HL-60/S4 treated with retinoic acid at 250 ng/mL for 4 days and 3 days (cell line): ENCODE results near the gene VGLL3.

Source experiments
- in situ Hi-C: fragments of 300-500 bp; cut with MboI; formaldehyde crosslinking; loops from 2 replicates; pipeline ENCODE4 v1.7.0; 2022; ENCODE audit warnings: low sequenced_read_pairs

VGLL3 gene

GRCh38 chr3:86951322-86951721 lies 39.6 kb downstream of the VGLL3 start:
- in situ Hi-C loops: no loop called here

GRCh38 chr3:86950717-86951116 lies 40.2 kb downstream of the VGLL3 start:
- in situ Hi-C loops: no loop called here

DNA sequence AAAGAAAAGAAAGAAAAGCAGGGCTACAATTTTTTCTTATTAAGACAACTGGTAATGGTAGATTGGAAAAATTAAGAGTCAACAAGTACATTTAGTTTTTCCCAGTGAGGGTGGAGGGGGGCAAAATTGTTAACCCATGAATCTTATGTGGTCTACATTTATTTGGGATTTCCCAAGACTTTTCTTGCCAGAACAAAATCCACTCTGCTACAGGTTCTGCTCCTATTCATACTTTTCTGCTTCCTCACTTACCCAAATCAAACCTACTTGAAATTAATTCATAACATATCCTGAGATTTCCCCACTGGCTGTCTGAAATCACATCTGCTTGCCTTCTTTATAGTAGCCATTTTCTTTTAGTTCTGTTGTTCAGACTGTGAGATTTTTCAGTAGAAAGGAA lies 41.1 kb downstream of the VGLL3 start:
- in situ Hi-C loops: no loop called here

DNA sequence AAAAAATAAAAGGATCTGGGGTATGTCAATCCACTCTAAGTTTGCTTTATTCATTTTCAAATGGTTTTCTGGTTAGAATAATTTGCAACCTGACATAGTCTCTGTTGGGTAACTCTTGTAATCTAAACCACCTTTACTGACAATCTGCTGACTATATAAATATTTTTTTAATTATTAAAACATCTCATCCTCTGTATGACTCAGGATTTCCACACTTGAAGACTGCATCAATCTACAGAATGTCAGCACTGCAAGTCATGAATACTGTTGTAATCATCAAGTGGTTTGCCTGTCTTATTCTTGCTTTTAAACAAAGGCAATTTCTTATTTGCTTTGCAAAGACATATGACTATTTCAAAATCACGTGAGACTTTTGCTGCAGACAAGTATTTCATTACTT lies 42.1 kb downstream of the VGLL3 start:
- in situ Hi-C loops: no loop called here

DNA sequence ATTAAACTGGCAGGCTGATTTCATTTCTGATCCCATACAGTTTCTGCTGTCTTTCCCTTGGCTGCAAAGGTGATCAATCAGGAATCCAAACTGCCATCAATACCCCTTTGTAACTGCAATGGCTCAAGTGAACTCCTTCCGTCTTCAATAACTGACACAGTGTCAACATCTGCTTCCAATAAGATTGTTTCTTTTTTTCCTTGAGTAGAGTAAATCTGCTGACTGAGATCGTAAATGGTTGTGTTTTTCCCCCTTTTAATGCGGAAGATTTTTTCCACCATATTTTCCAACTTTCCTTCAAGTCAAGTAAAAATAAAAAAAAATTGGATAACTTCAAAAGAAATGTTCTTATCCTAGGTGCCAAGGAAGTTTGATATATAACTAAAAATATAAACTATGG lies 48.7 kb downstream of the VGLL3 start:
- in situ Hi-C loops: no loop called here

DNA sequence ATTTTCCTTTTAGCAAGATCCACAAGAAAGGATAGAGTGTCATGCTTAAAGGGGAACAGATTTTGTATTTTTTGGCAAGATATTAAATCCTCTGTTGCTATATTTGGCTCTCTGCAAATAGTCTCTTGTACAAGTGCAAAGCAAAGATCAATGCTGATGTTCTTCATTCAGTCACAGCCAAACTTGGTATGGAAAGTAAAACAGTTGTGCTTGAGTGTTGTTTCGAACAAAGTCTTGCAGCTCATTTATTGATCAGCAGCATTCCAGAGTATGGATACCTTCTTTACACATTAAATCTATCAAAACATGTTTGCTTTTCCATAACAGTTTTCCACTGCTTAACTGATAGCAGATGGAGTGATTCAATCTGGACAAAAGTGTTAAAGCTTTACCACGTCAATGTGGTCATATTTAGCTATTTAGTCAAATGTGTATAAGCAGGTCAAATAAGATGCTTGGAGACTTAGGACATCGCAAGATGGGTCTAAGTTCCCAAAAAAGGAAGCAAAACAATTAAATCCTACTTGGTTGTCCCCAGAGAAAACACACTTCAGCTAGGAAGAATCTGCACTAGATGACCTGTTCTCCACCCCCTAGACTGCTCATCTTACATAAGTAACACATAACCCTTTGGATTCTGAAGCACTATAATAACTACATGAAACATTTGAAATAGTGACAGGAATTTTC lies 52.4 kb downstream of the VGLL3 start:
- in situ Hi-C loops: no loop called here

- in situ Hi-C loops: no loop called here
These were observed 53.6 kb downstream of the VGLL3 start for GRCh38 chr3:86937306-86937791.

GRCh38 chr3:86934851-86935250 lies 56.1 kb downstream of the VGLL3 start:
- in situ Hi-C loops: no loop called here

- in situ Hi-C loops: no loop called here
These were observed 60.1 kb downstream of the VGLL3 start for GRCh38 chr3:86930831-86931230.

DNA sequence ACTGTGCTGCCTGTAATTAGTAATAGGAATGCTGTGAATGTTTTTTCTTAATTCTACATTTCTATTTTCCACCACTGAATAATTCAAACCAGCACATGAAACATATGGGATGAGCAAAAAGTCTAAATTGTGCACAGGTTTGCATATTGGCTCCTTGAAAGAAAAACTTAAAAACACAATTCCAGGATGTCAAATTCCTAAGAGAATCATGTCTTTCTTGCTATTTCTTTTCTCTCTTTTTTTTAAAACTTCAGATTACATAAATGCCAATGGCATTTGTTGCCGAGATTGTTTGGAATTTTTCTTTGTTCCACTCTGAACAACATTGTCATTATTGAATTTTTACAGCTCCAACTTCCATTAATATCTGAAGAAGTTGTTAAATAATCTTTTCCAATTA lies 60.8 kb downstream of the VGLL3 start:
- in situ Hi-C loops: no loop called here

- in situ Hi-C loops: no loop called here
These were observed 61.9 kb downstream of the VGLL3 start for GRCh38 chr3:86929046-86929445.

- in situ Hi-C loops: no loop called here
These were observed 67.9 kb downstream of the VGLL3 start for GRCh38 chr3:86923071-86923491.

DNA sequence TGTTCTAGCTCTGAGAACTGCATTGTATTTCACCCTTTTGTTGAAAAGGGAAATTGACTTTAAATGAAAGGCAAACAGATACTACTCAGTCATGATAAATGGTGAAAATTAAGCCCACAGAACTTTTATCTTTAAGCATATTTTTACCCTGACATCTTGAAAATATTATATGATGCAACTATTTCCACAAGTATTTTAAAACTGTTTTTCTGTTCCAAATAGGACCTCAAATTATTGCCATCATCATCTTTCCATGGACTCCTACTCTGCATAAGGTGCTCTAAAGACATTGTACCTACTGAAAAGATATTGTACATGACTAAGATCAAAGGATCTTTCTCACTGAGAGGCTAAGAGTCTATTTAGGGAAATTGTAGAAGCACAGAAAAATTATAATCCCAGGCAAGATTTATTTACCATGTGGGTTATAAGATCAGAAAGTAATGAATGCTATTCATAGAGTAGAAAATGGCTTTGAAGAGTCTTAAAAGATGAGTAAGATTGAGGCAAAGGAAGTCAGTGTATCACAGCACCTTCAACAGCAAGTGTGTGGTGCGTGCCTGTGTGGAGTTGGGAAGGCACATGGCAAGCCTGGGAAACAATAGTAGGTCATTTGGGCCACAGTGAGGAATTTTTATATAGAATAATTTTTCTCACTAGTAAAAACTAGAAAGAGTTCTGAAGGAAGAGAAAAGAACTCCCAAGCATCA lies 68.8 kb downstream of the VGLL3 start:
- in situ Hi-C loops: no loop called here

GRCh38 chr3:86914670-86915069 lies 76.3 kb downstream of the VGLL3 start:
- in situ Hi-C loops: no loop called here

GRCh38 chr3:86913160-86913559 lies 77.8 kb downstream of the VGLL3 start:
- in situ Hi-C loops: no loop called here

DNA sequence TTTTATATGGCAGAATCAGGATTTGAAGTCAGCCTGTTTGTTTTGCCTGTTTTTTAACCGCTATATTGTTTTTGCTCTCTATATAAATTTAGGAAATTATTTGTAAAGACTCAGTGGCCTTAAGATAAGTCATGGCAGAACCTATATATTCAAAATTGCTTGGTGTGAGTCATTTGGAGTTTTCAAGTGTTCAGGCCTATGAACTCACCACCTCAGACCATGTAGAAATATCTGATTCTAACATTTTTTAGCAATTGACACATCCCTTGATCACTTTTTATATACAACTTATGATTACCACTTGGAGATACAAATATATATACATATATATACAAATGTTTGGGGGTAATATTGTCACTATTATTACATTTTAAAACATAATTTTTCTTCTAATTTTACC lies 95.7 kb downstream of the VGLL3 start:
- in situ Hi-C loops: no loop called here

GRCh38 chr3:86890741-86891396 lies 100.1 kb downstream of the VGLL3 start:
- in situ Hi-C loops: no loop called here
